ENCODE results near the gene USHBP1. TPM values are rescaled to one million over a fixed set of nuclear protein-coding genes. Genes with fewer than 3 reads are reported as not detected.

Gene USHBP1
- total and polyA plus RNA-seq, 2 donors (not counting 1 experiment from before 2014, with no cell fraction given) = 0.39 TPM; not detected in 1

DNA sequence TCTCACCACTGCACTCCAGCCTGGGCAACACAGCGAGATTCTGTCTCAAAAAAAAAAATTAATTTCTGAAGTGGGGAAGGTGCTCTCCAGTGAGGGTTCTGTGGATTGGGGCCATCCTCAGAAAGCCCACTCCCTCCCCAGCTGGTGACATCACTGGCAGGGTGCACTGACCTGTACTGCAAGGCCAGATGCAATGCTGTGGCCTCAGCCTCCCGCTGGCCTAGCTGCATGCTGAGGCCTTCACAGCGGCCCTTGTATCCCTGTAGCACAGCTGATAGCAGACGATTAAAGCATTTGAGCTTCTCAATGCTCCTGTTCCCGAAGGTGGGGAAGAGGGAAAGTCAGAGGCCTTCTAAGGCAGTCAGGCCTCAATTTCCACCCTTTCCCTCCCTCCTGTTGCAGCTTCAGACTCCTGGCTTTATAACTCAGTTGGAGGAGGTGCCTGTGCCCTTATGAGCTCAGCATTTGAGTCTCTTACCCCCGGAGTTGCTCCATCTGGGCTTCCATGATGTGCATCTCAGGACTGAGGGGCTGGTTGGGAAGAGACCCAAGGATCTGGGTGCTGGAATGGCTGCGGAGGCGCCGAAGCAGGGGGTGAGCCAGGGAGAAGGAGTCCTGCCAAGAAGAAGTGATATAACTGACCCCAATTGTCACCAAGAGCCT, 5.3 kb downstream of the USHBP1 start:
- intact Hi-C loops (cut with micrococcal nuclease) = no loop called here
- Histone ChIP-seq H3K79me2 (ENCODE audit: control insufficient read depth, insufficient read depth, low read length) (no peaks in the 10 kb centered on the region), H3K4me3 (ENCODE audit: control extremely low read depth in 1 of 5, extremely low read depth in 1 of 5, insufficient read depth in 1 of 5, low read depth in 2 of 5, low read length in 4 of 5) (no peak overlapping the region), H3K27me3 (replicated peaks in 1 of 4; ENCODE audit: control extremely low read depth in 1 of 4, control insufficient read depth in 3 of 4, insufficient read depth in 4 of 4, low read length in 3 of 4) (no peaks in the 10 kb centered on the region), H2AFZ (ENCODE audit: insufficient read depth, low read depth, low read length, poor library complexity, severe bottlenecking) (no peak overlapping the region), H4K20me1 (ENCODE audit: control insufficient read depth, insufficient read depth, low read length, poor library complexity, severe bottlenecking) (no peaks in the 10 kb centered on the region), H3K36me3 (replicated peaks in 1 of 2; ENCODE audit: control extremely low read depth in 1 of 2, control insufficient read depth in 1 of 2, extremely low read depth in 1 of 2, insufficient read depth in 2 of 2, low read length in 1 of 2) (no peaks in the 10 kb centered on the region), H3K4me1 (ENCODE audit: control insufficient read depth in 2 of 2, insufficient read depth in 2 of 2, low read length in 2 of 2) (peaks cover 0 to 6% of the 10 kb centered on the region in 2 donors), H3K27ac (ENCODE audit: low read length in 2 of 2) (no peak overlapping the region), H3K9me3 (ENCODE audit: control extremely low read depth in 1 of 3, control insufficient read depth in 2 of 3, insufficient read depth in 1 of 3, low read length in 2 of 3) (peaks cover 0 to 20% (median 6%) of the 10 kb centered on the region in 3 donors), H3K9ac (ENCODE audit: low read length) (no peak overlapping the region), H3K4me2 (replicated peaks; ENCODE audit: low read depth, low read length, poor library complexity, severe bottlenecking) (no peak overlapping the region)
- H3K27me3 Mint-ChIP-seq = no peaks in the 10 kb centered on the region
- peaks cover 5% of the 10 kb centered on the region for H3K4me1 Mint-ChIP-seq
- H3K27ac Mint-ChIP-seq = no peak overlapping the region
- DNase-seq = no peak
- ATAC-seq (ENCODE audit: low read depth) = no peak
- ChIA-PET CTCF (interaction anchor here (0.7 to 4.8 kb wide), 13 partner anchors 8 to 128 kb away, joined by 3 to 29 read pairs (median 4); partner anchors contain the start of genes BABAM1, MRPL34 and OCEL1), POLR2A (no interaction called here)
- H3K9me3 Mint-ChIP-seq (ENCODE audit: insufficient read depth) = no peaks in the 10 kb centered on the region
- no peak overlapping the region for H3K4me3 Mint-ChIP-seq
- TF ChIP-seq EZH2 (IDR thresholded peaks at IDR 0.05; ENCODE audit: borderline replicate concordance, insufficient read depth, low read depth, low read length, poor library complexity, severe bottlenecking) = no peak
- 96% methylated on average over 6 of the region's 9 CpGs for WGBS (ENCODE audit: insufficient coverage)

DNA sequence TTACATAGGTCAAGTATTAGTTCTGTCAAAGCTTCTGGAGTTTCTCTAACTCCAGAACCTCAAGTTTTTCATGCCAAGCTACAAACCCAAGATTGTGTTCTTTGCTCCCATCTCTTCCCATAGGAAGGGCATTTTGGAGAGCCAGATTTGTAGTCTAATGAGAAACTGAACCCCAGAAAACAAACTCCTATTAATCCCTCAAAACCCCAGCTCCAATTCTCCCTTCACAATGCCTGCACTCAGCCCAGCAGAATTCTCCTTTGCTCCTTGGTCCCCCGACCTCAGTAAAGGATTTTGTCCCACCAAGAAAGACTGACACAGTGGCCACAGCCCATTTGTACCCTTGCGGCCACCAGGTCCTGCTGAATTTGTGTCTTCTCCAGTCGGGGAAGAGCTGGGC, 8.4 kb downstream of the USHBP1 start:
- Mint-ChIP-seq H3K9me3 (ENCODE audit: insufficient read depth) (no peaks in the 10 kb centered on the region), H3K4me1 (peaks cover 5% of the 10 kb centered on the region), H3K4me3 (no peak overlapping the region), H3K27me3 (no peaks in the 10 kb centered on the region), H3K27ac (no peak overlapping the region)
- peaks cover 0 to 6% of the 10 kb centered on the region in 2 donors for H3K4me1 ChIP-seq (ENCODE audit: control insufficient read depth in 2 of 2, insufficient read depth in 2 of 2, low read length in 2 of 2)
- no peak overlapping the region for H3K9ac ChIP-seq (ENCODE audit: low read length)
- DNase-seq (no peak), ATAC-seq (ENCODE audit: low read depth) (no peak)
- intact Hi-C loops (cut with micrococcal nuclease) = no loop called here
- no peak for TF ChIP-seq EZH2 (IDR thresholded peaks at IDR 0.05; ENCODE audit: borderline replicate concordance, insufficient read depth, low read depth, low read length, poor library complexity, severe bottlenecking)
- TF ChIP-seq, protein P1, sequence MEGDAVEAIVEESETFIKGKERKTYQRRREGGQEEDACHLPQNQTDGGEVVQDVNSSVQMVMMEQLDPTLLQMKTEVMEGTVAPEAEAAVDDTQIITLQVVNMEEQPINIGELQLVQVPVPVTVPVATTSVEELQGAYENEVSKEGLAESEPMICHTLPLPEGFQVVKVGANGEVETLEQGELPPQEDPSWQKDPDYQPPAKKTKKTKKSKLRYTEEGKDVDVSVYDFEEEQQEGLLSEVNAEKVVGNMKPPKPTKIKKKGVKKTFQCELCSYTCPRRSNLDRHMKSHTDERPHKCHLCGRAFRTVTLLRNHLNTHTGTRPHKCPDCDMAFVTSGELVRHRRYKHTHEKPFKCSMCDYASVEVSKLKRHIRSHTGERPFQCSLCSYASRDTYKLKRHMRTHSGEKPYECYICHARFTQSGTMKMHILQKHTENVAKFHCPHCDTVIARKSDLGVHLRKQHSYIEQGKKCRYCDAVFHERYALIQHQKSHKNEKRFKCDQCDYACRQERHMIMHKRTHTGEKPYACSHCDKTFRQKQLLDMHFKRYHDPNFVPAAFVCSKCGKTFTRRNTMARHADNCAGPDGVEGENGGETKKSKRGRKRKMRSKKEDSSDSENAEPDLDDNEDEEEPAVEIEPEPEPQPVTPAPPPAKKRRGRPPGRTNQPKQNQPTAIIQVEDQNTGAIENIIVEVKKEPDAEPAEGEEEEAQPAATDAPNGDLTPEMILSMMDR (IDR thresholded peaks at IDR 0.05) = no peak
- 79% methylated on average over 3 of the region's 3 CpGs for WGBS (ENCODE audit: insufficient coverage)
- H3K27ac ChIP-seq (ENCODE audit: low read length in 2 of 2) = no peak overlapping the region
- ChIA-PET POLR2A (interaction anchor here (0.6 kb wide), 1 partner anchor 171 kb away, joined by 3 read pairs; no protein-coding TSS in a partner anchor), CTCF (interaction anchor here (0.6 to 2.3 kb wide), 3 partner anchors 9 to 536 kb away, joined by 3 to 5 read pairs (median 3); partner anchors contain the start of genes ANKLE1 and USHBP1)
- no peak overlapping the region for H3K4me2 ChIP-seq (replicated peaks; ENCODE audit: low read depth, low read length, poor library complexity, severe bottlenecking)
- H2AFZ ChIP-seq (ENCODE audit: insufficient read depth, low read depth, low read length, poor library complexity, severe bottlenecking) = no peak overlapping the region
- H3K9me3 ChIP-seq (ENCODE audit: control extremely low read depth in 1 of 3, control insufficient read depth in 2 of 3, insufficient read depth in 1 of 3, low read length in 2 of 3) = peaks cover 0 to 20% (median 6%) of the 10 kb centered on the region in 3 donors
- no peaks in the 10 kb centered on the region for H3K36me3 ChIP-seq (replicated peaks in 1 of 2; ENCODE audit: control extremely low read depth in 1 of 2, control insufficient read depth in 1 of 2, extremely low read depth in 1 of 2, insufficient read depth in 2 of 2, low read length in 1 of 2)
- H3K27me3 ChIP-seq (replicated peaks in 1 of 4; ENCODE audit: control extremely low read depth in 1 of 4, control insufficient read depth in 3 of 4, insufficient read depth in 4 of 4, low read length in 3 of 4) = no peaks in the 10 kb centered on the region
- H4K20me1 ChIP-seq (ENCODE audit: control insufficient read depth, insufficient read depth, low read length, poor library complexity, severe bottlenecking) = no peaks in the 10 kb centered on the region
- no peaks in the 10 kb centered on the region for H3K79me2 ChIP-seq (ENCODE audit: control insufficient read depth, insufficient read depth, low read length)
- no peak overlapping the region for H3K4me3 ChIP-seq (ENCODE audit: control extremely low read depth in 1 of 5, extremely low read depth in 1 of 5, insufficient read depth in 1 of 5, low read depth in 2 of 5, low read length in 4 of 5)

Data from B cell (primary cell).